Immature natural killer cell (primary cell): ENCODE results near the gene DNPH1. TPM values are rescaled to one million over a fixed set of nuclear protein-coding genes. Genes with fewer than 3 reads are reported as not detected.
A peak's percentile ranks its signal among the peaks of the same experiment; 100 is the strongest.

Experiments used
- DNase-seq, 3 donors: peaks; one replicate each; pipeline ENCODE4 v3.0.0; 2022; ENCODE audit warnings: mixed read lengths in 1 of 3
- H3K27ac Mint-ChIP-seq, 6 donors: one replicate each; pipeline ENCODE4 v1.8.0; 2020; ENCODE audit warnings: mixed read lengths in 6 of 6, mild to moderate bottlenecking in 5 of 6, inconsistent platforms in 4 of 6, moderate library complexity in 3 of 6
- H3K27me3 Mint-ChIP-seq, 3 donors: one replicate each; pipeline ENCODE4 v1.8.0; 2020 to 2021; ENCODE audit warnings: low read depth in 3 of 3, mild to moderate bottlenecking in 3 of 3, mixed read lengths in 3 of 3, moderate library complexity in 3 of 3, inconsistent platforms in 1 of 3
- H3K36me3 Mint-ChIP-seq, 3 donors: one replicate each; pipeline ENCODE4 v1.8.0; 2020; ENCODE audit warnings: mixed read lengths in 3 of 3, inconsistent platforms in 2 of 3, mild to moderate bottlenecking in 2 of 3
- H3K4me1 Mint-ChIP-seq, 2 donors: one replicate each; pipeline ENCODE4 v1.8.0; 2020; ENCODE audit warnings: inconsistent platforms in 2 of 2, mild to moderate bottlenecking in 2 of 2, mixed read lengths in 2 of 2, moderate library complexity in 1 of 2
- H3K4me3 Mint-ChIP-seq, 5 donors: one replicate each; pipeline ENCODE4 v1.8.0; 2020; ENCODE audit warnings: mild to moderate bottlenecking in 5 of 5, mixed read lengths in 5 of 5, inconsistent platforms in 3 of 5, moderate library complexity in 3 of 5
- H3K9me3 Mint-ChIP-seq, 6 donors: one replicate each; pipeline ENCODE4 v1.8.0; 2020; ENCODE audit warnings: mild to moderate bottlenecking in 6 of 6, mixed read lengths in 6 of 6, inconsistent platforms in 4 of 6, moderate library complexity in 3 of 6
- polyA plus RNA-seq, 3 donors: library from polyadenylated mRNA; unstranded; fragments of 300-500 nt; fragmentation: Illumina TruSeq; gene quantifications; one replicate each; pipeline ENCODE4 v1.2.3, GENCODE V29; 2021

The DNPH1 gene
- polyA plus RNA-seq, 3 donors from 2014 or later = 23.7 to 36.8 (median 33.6) TPM

DNA sequence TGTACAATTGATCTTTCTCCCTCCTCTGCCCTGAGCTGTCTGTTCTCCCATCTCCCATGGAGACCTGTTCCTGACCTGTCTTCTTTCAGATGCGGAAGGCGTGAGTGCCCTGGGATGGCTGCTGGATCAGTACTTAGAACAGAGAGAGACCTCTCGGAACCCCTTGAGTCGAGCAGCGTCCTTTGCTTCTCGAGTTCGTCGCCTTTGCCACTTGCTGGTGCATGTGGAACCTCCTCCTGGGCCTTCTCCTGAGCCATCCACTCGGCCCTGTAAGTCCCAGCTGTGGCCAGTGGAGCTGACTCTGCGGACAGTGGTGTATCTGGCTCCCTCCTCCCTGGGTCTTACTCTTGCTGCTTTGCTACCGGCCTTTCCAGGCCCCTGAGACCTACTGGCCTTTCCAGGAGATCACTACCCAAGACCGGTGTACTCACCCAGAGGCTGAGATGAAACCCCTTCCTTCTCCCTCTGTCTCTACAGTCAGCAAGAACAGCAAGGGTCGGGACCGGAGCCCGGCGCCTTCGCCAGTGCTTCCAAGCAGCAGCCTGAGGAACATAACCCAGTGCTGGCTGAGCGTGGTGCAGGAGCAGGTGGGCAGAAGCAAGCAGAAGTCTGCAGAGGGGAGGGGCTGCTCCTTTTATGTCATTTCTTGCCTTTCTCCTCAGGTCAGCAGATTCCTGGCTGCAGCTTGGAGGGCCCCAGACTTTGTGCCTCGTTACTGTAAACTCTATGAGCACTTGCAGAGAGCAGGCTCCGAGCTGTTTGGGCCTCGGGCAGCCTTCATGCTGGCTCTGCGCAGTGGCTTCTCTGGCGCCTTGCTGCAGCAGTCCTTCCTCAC lies 24.8 kb downstream of the DNPH1 start:
- no peak for DNase-seq
- no peak overlapping the region for H3K4me3 Mint-ChIP-seq
- H3K27me3 Mint-ChIP-seq = peaks cover 0 to 5% (median 0%) of the 10 kb centered on the region in 3 donors
- no peaks in the 10 kb centered on the region for H3K9me3 Mint-ChIP-seq
- H3K27ac Mint-ChIP-seq = no peak overlapping the region
- H3K4me1 Mint-ChIP-seq = no peaks in the 10 kb centered on the region
- peaks cover 4 to 27% (median 12%) of the 10 kb centered on the region in 3 donors for H3K36me3 Mint-ChIP-seq

DNA sequence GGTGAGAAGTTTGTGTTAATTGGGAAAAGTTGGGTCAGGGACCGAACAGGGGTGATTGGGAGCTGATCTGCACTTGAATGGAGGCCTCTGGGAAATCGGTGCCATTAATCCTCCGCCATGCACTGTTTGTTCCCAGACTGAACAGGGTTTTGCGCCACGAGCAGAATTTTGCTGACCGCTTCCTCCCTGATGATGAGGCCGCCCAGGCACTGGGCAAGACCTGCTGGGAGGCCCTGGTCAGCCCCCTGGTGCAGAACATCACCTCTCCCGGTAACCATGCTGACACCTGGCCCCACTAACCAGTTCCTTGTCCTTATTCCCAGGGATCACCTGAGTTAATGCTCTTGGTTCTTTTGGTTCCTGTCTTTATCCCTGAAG lies 25.6 kb downstream of the DNPH1 start:
- H3K36me3 Mint-ChIP-seq = peaks cover 5 to 30% (median 12%) of the 10 kb centered on the region in 3 donors
- no peaks in the 10 kb centered on the region for H3K4me1 Mint-ChIP-seq
- DNase-seq = no peak
- peaks cover 0 to 5% (median 0%) of the 10 kb centered on the region in 3 donors for H3K27me3 Mint-ChIP-seq
- no peaks in the 10 kb centered on the region for H3K9me3 Mint-ChIP-seq
- H3K27ac Mint-ChIP-seq = no peak overlapping the region
- H3K4me3 Mint-ChIP-seq = no peak overlapping the region

DNA sequence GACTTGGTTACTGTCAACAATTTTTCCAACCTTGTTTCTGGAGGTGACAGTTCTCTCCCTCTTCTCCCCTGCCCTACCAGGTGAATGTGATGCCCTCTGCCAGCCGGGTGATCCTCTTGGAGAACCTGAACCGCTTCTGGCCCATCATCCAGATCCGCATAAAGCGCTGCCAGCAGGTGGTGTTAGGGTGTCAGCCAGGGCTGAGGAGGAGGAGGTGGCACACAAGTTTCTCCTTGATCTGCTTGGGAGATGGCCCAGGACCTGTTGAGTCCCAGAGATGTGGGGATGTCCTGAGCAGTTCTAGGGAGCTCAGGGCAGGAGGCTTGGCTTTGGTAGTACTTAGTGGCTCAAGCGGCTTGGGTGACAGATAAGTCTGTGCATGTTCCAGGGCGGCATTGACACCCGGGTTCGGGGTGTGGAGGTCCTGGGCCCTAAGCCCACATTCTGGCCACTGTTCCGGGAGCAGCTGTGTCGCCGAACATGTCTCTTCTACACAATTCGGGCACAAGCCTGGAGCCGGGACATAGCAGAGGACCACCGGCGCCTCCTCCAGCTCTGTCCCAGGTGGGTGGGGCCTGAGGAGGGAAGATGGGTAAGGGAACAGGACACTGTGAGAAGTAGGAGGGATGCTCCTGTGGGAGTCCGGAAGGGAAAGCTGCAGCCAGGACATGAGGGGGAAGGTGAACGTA lies 26.1 kb downstream of the DNPH1 start:
- H3K36me3 Mint-ChIP-seq = peaks cover 5 to 30% (median 12%) of the 10 kb centered on the region in 3 donors
- no peak overlapping the region for H3K4me3 Mint-ChIP-seq
- H3K9me3 Mint-ChIP-seq = no peaks in the 10 kb centered on the region
- H3K4me1 Mint-ChIP-seq = no peaks in the 10 kb centered on the region
- no peak for DNase-seq
- H3K27me3 Mint-ChIP-seq = peaks cover 0 to 5% (median 0%) of the 10 kb centered on the region in 3 donors
- H3K27ac Mint-ChIP-seq = no peak overlapping the region

DNA sequence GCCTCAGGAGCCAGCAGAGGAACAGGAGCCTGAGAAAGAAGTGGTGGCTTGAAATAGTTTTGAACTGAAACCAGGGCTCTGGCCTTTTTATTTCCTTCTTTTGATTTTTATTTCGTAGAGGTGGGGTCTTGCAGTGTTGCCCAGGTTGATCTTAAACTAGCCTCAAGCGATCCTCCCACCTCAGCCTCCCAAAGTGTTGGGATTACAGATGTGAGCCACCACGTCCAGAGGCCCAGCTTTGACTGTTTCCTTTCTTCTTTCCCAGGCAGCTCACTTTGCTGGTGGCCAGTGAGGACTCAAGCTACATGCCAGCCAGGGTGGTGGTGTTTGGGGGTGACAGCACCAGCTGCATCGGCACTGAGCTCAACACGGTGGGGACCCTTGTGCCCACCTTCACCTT lies 26.8 kb downstream of the DNPH1 start:
- H3K27me3 Mint-ChIP-seq = peaks cover 0 to 5% (median 0%) of the 10 kb centered on the region in 3 donors
- H3K9me3 Mint-ChIP-seq = no peaks in the 10 kb centered on the region
- no peak overlapping the region for H3K4me3 Mint-ChIP-seq
- no peak for DNase-seq
- H3K27ac Mint-ChIP-seq = peak overlapping the region in 1 of 6 donors; percentile 24
- peaks cover 5 to 30% (median 12%) of the 10 kb centered on the region in 3 donors for H3K36me3 Mint-ChIP-seq
- no peaks in the 10 kb centered on the region for H3K4me1 Mint-ChIP-seq

DNA sequence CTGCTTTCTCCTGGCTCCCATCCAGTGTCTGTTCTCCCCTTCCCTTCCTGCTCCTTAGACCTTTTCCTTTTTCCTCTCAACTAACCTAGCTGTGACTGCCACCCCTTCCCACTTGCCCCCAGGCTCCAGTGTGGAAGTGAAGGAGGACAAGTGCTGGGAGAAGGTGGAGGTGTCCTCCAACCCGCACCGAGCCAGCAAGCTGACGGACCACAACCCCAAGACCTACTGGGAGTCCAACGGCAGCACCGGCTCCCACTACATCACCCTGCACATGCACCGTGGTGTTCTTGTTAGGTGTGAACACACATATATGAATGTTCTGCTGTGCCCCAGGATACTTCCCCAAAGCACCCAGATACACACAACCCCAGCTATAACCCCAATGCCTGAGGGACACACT lies 28.7 kb downstream of the DNPH1 start:
- H3K4me3 Mint-ChIP-seq = no peak overlapping the region
- H3K36me3 Mint-ChIP-seq = peaks cover 12 to 40% (median 17%) of the 10 kb centered on the region in 3 donors
- H3K27me3 Mint-ChIP-seq = peaks cover 0 to 5% (median 0%) of the 10 kb centered on the region in 3 donors
- DNase-seq = no peak
- H3K27ac Mint-ChIP-seq = peak overlapping the region in 2 of 6 donors; percentile 1 to 17
- no peaks in the 10 kb centered on the region for H3K9me3 Mint-ChIP-seq
- no peaks in the 10 kb centered on the region for H3K4me1 Mint-ChIP-seq

DNA sequence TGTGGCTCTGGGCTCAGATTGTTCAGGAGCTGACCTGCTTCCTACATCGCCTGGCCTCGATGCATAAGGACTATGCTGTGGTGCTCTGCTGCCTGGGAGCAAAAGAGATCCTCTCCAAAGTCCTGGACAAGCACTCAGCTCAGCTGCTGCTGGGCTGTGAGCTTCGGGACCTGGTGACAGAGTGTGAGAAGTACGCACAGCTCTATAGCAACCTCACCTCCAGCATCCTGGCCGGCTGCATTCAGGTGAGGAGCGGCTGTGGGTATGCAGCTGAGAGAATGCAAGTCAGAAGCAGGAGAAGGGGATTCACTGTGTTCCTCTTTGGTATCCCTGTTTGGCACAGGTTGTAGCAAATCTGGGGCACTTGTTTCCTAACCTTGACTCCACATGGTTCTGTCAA lies 29.4 kb downstream of the DNPH1 start:
- H3K4me1 Mint-ChIP-seq = no peaks in the 10 kb centered on the region
- no peak for DNase-seq
- H3K27ac Mint-ChIP-seq = no peak overlapping the region

DNA sequence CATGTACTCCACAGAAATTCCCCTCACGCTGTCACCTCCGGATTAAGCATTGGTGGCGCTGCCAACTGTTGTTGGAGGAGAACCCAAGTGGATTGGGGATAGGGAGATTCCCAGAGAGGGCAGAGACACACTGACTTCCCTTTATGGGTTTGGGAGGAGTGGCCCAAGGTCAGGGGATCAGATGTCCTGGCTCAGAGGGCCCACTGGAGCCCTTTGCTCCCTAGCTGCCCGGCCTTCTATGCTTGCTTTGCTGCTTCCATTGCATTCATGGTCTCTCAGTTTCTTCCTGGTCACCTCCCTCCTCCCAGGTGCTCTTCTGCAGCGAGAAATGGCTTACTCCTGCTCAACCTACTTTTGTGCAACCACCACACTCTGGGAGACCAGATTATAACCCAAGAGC lies 32.9 kb downstream of the DNPH1 start:
- no peak for DNase-seq
- H3K36me3 Mint-ChIP-seq = peaks cover 24 to 47% (median 32%) of the 10 kb centered on the region in 3 donors
- H3K27me3 Mint-ChIP-seq = peaks cover 0 to 3% (median 0%) of the 10 kb centered on the region in 3 donors
- H3K27ac Mint-ChIP-seq = peak overlapping the region in 1 of 6 donors; percentile 40
- H3K9me3 Mint-ChIP-seq = no peaks in the 10 kb centered on the region
- H3K4me3 Mint-ChIP-seq = no peak overlapping the region
- no peaks in the 10 kb centered on the region for H3K4me1 Mint-ChIP-seq

More for the DNA sequence above, 29.4 kb downstream of the DNPH1 start:
- H3K9me3 Mint-ChIP-seq = no peaks in the 10 kb centered on the region
- H3K36me3 Mint-ChIP-seq = peaks cover 18 to 41% (median 19%) of the 10 kb centered on the region in 3 donors
- no peak overlapping the region for H3K4me3 Mint-ChIP-seq
- H3K27me3 Mint-ChIP-seq = peaks cover 0 to 5% (median 0%) of the 10 kb centered on the region in 3 donors

DNA sequence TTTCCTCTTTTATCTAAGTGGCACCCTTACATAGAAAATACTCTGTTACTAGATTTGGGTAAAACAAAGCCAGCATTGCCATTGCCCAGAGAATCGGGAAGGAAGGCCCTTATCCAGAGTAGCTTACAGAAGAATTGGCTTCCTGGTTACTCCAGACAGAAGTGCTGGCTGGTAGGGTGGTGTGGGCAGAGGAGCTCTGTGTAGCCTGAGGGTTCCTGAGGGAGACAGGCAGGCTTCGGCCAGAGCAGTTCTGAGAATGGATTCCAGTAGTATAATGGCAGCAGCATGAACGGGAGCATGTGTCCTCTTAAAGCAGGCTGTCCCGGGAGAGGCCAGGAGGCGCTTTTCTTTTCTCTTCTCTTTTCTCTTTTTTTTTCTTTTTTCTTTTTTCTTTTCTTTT lies 35.4 kb downstream of the DNPH1 start:
- Mint-ChIP-seq H3K4me1 (no peaks in the 10 kb centered on the region), H3K27ac (no peak overlapping the region), H3K36me3 (peaks cover 19 to 35% (median 28%) of the 10 kb centered on the region in 3 donors), H3K27me3 (no peaks in the 10 kb centered on the region), H3K4me3 (no peak overlapping the region), H3K9me3 (no peaks in the 10 kb centered on the region)
- no peak for DNase-seq

DNA sequence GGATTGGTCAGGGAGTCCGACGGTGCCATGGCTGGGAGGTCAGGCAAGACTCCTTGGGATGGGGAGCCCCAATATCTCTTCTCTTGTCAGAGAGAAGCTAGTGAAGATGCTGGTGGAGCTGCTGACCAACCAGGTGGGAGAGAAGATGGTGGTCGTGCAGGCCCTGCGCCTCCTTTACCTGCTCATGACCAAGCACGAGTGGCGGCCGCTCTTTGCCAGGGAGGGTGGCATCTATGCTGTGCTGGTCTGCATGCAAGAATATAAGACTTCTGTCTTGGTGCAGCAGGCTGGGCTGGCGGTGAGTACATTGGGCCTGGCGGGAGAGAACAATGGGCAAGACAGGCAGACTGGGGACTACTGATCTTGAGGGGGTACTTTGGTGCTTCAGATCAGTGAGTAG lies 36.4 kb downstream of the DNPH1 start:
- DNase-seq = no peak
- peaks cover 3 to 6% of the 10 kb centered on the region in 2 donors for H3K4me1 Mint-ChIP-seq
- H3K27ac Mint-ChIP-seq = no peak overlapping the region
- H3K9me3 Mint-ChIP-seq = no peaks in the 10 kb centered on the region
- H3K36me3 Mint-ChIP-seq = peaks cover 20 to 43% (median 28%) of the 10 kb centered on the region in 3 donors
- H3K4me3 Mint-ChIP-seq = no peak overlapping the region
- no peaks in the 10 kb centered on the region for H3K27me3 Mint-ChIP-seq

DNA sequence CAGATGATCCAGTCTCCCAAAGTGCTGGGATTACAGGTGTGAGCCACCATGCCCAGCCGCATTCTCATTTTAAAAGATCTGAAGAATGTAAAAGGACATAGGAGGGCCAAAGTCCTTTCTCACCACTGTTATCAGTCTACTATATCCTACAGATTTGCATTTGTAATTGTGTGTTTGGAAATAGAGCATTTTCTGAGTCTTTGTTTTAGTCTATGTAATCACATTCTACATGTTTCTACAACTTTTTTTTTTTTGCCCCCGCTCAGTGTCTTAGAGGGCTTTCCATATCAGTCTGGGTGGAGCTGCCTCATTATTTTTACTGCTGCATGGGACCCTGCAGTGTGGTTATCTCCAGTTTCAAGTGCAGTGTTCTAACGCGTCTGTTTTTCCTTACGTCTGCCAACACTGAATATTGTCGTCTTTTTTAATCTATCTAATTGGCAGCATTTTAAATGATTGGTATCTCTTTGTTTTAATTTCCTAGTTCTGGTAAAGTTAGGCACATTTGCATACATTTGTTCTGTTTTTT lies 39.4 kb downstream of the DNPH1 start:
- peaks cover 12 to 39% (median 28%) of the 10 kb centered on the region in 3 donors for H3K36me3 Mint-ChIP-seq
- H3K9me3 Mint-ChIP-seq = no peaks in the 10 kb centered on the region
- DNase-seq = no peak
- peaks cover 10 to 13% of the 10 kb centered on the region in 2 donors for H3K4me1 Mint-ChIP-seq
- H3K27me3 Mint-ChIP-seq = no peaks in the 10 kb centered on the region
- no peak overlapping the region for H3K27ac Mint-ChIP-seq
- no peak overlapping the region for H3K4me3 Mint-ChIP-seq

DNA sequence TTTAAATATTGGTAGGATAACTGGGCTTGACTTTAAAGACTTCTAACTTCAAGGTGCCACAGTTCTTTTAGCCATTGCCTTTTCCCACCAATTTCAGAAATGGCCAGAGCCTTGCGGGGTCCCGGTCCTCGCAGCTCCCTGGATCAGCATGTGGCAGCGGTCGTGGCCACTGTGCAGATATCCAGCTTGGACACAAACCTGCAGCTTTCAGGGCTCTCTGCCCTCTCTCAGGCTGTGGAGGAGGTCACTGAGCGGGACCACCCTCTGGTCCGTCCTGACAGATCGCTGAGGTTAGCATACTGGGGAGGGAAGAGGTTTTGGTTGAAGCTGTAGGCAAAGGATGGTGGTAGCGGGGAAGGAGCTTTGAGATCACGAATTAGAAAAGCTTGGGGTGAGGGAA lies 40.9 kb downstream of the DNPH1 start:
- Mint-ChIP-seq H3K36me3 (peaks cover 12 to 30% (median 21%) of the 10 kb centered on the region in 3 donors), H3K4me1 (peaks cover 19 to 25% of the 10 kb centered on the region in 2 donors), H3K27ac (no peak overlapping the region), H3K27me3 (no peaks in the 10 kb centered on the region), H3K4me3 (no peak overlapping the region), H3K9me3 (no peaks in the 10 kb centered on the region)
- no peak for DNase-seq

DNA sequence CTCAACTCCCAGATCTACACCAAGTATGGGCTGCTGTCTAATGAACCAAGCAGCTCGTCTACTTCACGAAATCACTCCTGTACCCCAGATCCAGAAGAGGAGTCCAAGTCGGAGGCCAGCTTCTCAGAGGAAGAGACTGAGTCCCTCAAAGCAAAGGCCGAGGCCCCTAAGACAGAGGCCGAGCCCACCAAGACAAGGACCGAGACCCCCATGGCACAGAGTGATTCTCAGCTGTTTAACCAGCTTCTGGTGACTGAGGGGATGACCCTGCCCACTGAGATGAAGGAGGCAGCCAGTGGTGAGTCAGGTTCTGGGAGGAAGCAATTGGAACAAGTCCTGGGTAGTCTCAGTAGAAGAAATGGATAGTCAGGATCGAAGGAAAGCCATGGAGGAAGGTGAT lies 41.5 kb downstream of the DNPH1 start:
- Mint-ChIP-seq H3K4me3 (no peak overlapping the region), H3K36me3 (peaks cover 7 to 25% (median 17%) of the 10 kb centered on the region in 3 donors), H3K27ac (no peak overlapping the region), H3K27me3 (no peaks in the 10 kb centered on the region), H3K9me3 (no peaks in the 10 kb centered on the region), H3K4me1 (peaks cover 25 to 31% of the 10 kb centered on the region in 2 donors)
- DNase-seq = no peak

DNA sequence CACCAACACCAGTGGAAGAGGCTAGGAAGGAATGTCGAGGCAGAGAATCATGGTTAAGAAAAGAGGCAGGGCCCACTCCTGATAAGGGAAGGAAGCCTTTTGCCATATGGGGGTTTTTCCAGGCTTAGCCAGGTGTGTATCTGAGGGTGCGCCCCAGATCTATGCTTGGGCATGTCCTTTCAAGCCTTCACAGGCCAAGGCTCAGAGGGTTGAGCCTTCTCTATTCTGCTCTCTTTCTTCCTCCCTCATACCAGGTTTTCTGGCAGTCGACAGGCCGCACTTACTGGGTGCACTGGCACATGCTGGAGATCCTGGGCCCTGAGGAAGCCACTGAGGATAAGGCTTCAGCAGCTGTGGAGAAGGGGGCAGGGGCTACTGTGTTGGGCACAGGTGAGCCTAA lies 42.6 kb downstream of the DNPH1 start:
- H3K27me3 Mint-ChIP-seq = peaks cover under 1 to 7% (median 2%) of the 10 kb centered on the region in 3 donors
- no peaks in the 10 kb centered on the region for H3K9me3 Mint-ChIP-seq
- H3K27ac Mint-ChIP-seq = no peak overlapping the region
- no peak overlapping the region for H3K4me3 Mint-ChIP-seq
- H3K4me1 Mint-ChIP-seq = peaks cover 34 to 40% of the 10 kb centered on the region in 2 donors
- DNase-seq = no peak
- peaks cover 4 to 21% (median 14%) of the 10 kb centered on the region in 3 donors for H3K36me3 Mint-ChIP-seq

DNA sequence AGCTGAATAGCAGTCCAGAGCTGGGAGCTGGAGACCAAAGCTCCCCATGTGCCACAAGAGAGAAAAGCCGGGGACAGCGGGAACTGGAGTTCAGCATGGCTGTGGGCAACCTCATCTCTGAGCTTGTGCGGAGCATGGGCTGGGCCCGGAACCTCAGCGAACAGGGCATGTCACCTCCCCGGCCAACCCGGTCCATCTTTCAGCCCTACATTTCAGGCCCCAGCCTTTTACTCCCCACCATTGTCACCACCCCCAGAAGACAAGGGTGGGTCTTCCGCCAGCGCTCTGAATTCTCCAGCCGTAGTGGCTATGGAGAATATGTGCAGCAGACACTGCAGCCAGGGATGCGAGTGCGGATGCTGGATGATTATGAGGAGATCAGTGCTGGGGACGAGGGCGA lies 43.3 kb downstream of the DNPH1 start:
- no peak overlapping the region for H3K27ac Mint-ChIP-seq
- peaks cover 41 to 47% of the 10 kb centered on the region in 2 donors for H3K4me1 Mint-ChIP-seq
- H3K4me3 Mint-ChIP-seq = no peak overlapping the region
- no peak for DNase-seq
- H3K36me3 Mint-ChIP-seq = peaks cover 4 to 21% (median 14%) of the 10 kb centered on the region in 3 donors
- no peaks in the 10 kb centered on the region for H3K9me3 Mint-ChIP-seq
- peaks cover 2 to 10% (median 4%) of the 10 kb centered on the region in 3 donors for H3K27me3 Mint-ChIP-seq
